Measurements from ENCODE around the gene FRG2C. TPM values are rescaled to one million over a fixed set of nuclear protein-coding genes. Genes with fewer than 3 reads are reported as not detected.
"Not testable (repeated sequence)": the region's sequence is repeated elsewhere in the genome, so short reads cannot be mapped to it uniquely, and the experiment has no call there.

The FRG2C gene
- total RNA-seq, 4 donors from 2014 or later: not detected

- ATAC-seq; H3K4me3 ChIP-seq; H3K27me3 ChIP-seq; H3K9me3 ChIP-seq; in situ Hi-C loops (cut with MboI; ENCODE audit: low sequenced_read_pairs in 4 of 4); H3K4me1 ChIP-seq; DNase-seq; H3K27ac ChIP-seq; H3K36me3 ChIP-seq: not testable (repeated sequence)
- TF ChIP-seq CTCF (IDR thresholded peaks at IDR 0.05 in 4 of 5, conservative IDR thresholded peaks at IDR 0.05 in 1 of 5): peak in 4 of 5 experiments; percentile 18 to 61 (median 40)
- intact Hi-C loops (cut with DNase I; ENCODE audit: low total_unique reads): loop anchor here (5.0 kb wide), 1 partner anchor 351 kb away; no protein-coding TSS in a partner anchor
These were observed 20.9 kb upstream of the FRG2C start for GRCh38 chr3:75643031-75643800.

GRCh38 chr3:75645548-75645947 lies 18.6 kb upstream of the FRG2C start:
- H3K36me3 ChIP-seq; H3K4me1 ChIP-seq; ATAC-seq; H3K4me3 ChIP-seq; in situ Hi-C loops (cut with MboI; ENCODE audit: low sequenced_read_pairs in 4 of 4); intact Hi-C loops (cut with DNase I; ENCODE audit: low total_unique reads); H3K27ac ChIP-seq; H3K27me3 ChIP-seq; DNase-seq; H3K9me3 ChIP-seq: not testable (repeated sequence)

GRCh38 chr3:75650191-75650590 lies 13.9 kb upstream of the FRG2C start:
- DNase-seq (no peak), ATAC-seq (no peak)
- Histone ChIP-seq H3K27me3 (peaks cover 1 to 7% (median 4%) of the 10 kb centered on the region in 3 donors), H3K4me1 (no peaks in the 10 kb centered on the region), H3K9me3 (no peaks in the 10 kb centered on the region), H3K27ac (no peak overlapping the region), H3K4me3 (no peak overlapping the region), H3K36me3 (no peaks in the 10 kb centered on the region)
- in situ Hi-C loops (cut with MboI; ENCODE audit: low sequenced_read_pairs in 4 of 4): no loop called here
- intact Hi-C loops (cut with DNase I; ENCODE audit: low total_unique reads): no loop called here
- TF ChIP-seq CTCF (IDR thresholded peaks at IDR 0.05 in 4 of 5, conservative IDR thresholded peaks at IDR 0.05 in 1 of 5) (no peak), POLR2A (IDR thresholded peaks at IDR 0.05) (no peak)

- H3K9me3 ChIP-seq; ATAC-seq; in situ Hi-C loops (cut with MboI; ENCODE audit: low sequenced_read_pairs in 4 of 4); H3K36me3 ChIP-seq; H3K4me1 ChIP-seq; intact Hi-C loops (cut with DNase I; ENCODE audit: low total_unique reads); DNase-seq; H3K4me3 ChIP-seq; H3K27ac ChIP-seq: not testable (repeated sequence)
- H3K27me3 ChIP-seq: peaks cover 27 to 47% (median 47%) of the 10 kb centered on the region in 3 donors
These were observed 8.8 kb upstream of the FRG2C start for GRCh38 chr3:75655101-75655904.

GRCh38 chr3:75655956-75656355 lies 8.2 kb upstream of the FRG2C start:
- intact Hi-C loops (cut with DNase I; ENCODE audit: low total_unique reads); H3K4me3 ChIP-seq; DNase-seq; H3K4me1 ChIP-seq; H3K36me3 ChIP-seq; H3K9me3 ChIP-seq; ATAC-seq; H3K27ac ChIP-seq; in situ Hi-C loops (cut with MboI; ENCODE audit: low sequenced_read_pairs in 4 of 4): not testable (repeated sequence)
- H3K27me3 ChIP-seq: peaks cover 27 to 50% (median 50%) of the 10 kb centered on the region in 3 donors

GRCh38 chr3:75658411-75659107 lies 5.6 kb upstream of the FRG2C start:
- DNase-seq; H3K36me3 ChIP-seq; in situ Hi-C loops (cut with MboI; ENCODE audit: low sequenced_read_pairs in 4 of 4); H3K9me3 ChIP-seq; H3K4me1 ChIP-seq; ATAC-seq; intact Hi-C loops (cut with DNase I; ENCODE audit: low total_unique reads); H3K27ac ChIP-seq: not testable (repeated sequence)
- peak overlapping the region; percentile 17 to 46 (median 36) for H3K4me3 ChIP-seq
- H3K27me3 ChIP-seq: peaks cover 27 to 55% (median 55%) of the 10 kb centered on the region in 3 donors

GRCh38 chr3:75659108-75659433 lies 5.1 kb upstream of the FRG2C start:
- peak overlapping the region in 3 of 4 donors; percentile 28 to 46 (median 43) for H3K4me3 ChIP-seq

GRCh38 chr3:75665626-75666025 lies 1.5 kb downstream of the FRG2C start:
- intact Hi-C loops (cut with DNase I; ENCODE audit: low total_unique reads); H3K27ac ChIP-seq; ATAC-seq; H3K4me1 ChIP-seq; DNase-seq; H3K36me3 ChIP-seq; in situ Hi-C loops (cut with MboI; ENCODE audit: low sequenced_read_pairs in 4 of 4); H3K9me3 ChIP-seq; H3K4me3 ChIP-seq: not testable (repeated sequence)
- peaks cover 32 to 48% (median 44%) of the 10 kb centered on the region in 3 donors for H3K27me3 ChIP-seq

More at GRCh38 chr3:75659108-75659433, 5.1 kb upstream of the FRG2C start:
- in situ Hi-C loops (cut with MboI; ENCODE audit: low sequenced_read_pairs in 4 of 4); H3K4me1 ChIP-seq; DNase-seq; H3K27ac ChIP-seq; H3K9me3 ChIP-seq; intact Hi-C loops (cut with DNase I; ENCODE audit: low total_unique reads); ATAC-seq; H3K36me3 ChIP-seq: not testable (repeated sequence)
- H3K27me3 ChIP-seq: peaks cover 27 to 55% (median 55%) of the 10 kb centered on the region in 3 donors
